AG08396 (cell line): ENCODE results near the gene HSD17B10.
A peak's percentile ranks its signal among the peaks of the same experiment; 100 is the strongest.
"Not testable (repeated sequence)": the region's sequence is repeated elsewhere in the genome, so short reads cannot be mapped to it uniquely, and the experiment has no call there.

Experiments
- DNase-seq: peaks from one replicate; pipeline ENCODE4 v3.0.0; 2012; ENCODE audit warnings: low spot score, mixed read lengths

HSD17B10 gene

DNA sequence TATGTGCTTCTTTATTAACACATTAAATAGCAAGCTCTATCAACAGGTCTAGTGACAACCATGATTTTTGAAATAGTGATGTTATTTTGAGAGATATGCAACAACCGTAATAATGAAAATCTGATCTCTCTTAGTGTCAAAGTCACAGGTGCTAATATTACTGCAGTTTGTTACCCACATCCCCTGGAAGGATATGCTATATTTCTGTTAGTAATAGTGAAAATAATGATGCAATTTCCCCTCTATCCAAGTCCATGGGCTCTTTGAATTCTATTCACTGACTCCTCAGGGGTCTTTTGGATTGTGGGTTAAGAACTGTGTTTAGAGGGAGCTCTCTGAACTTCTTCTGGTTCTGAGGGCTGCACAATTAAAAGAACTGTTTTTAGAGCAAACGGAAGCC is 3.0 kb upstream of the HSD17B10 start:
- DNase-seq: no peak

GRCh38 chrX:53435997-53436396 is 1.8 kb upstream of the HSD17B10 start:
- DNase-seq: peak; percentile 78

DNA sequence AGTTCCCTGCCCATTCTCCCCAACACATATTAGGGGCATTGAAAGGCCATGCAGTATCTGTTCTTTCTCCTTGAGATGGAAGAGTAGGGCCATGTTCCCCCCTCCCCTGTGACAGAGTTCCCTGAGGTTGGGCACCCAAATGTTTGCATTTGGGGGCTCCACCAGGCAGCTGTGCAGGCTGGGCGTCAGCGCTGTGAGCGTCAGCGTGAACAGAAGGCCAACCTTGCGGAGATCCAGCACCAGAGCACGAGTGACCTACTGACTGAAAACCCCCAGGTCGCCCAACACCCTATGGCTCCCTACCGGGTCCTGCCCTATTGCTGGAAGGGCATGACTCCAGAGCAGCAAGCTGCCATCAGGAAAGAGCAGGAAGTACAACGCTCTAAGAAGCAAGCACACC is 3.9 kb downstream of the HSD17B10 start:
- DNase-seq: no peak

DNA sequence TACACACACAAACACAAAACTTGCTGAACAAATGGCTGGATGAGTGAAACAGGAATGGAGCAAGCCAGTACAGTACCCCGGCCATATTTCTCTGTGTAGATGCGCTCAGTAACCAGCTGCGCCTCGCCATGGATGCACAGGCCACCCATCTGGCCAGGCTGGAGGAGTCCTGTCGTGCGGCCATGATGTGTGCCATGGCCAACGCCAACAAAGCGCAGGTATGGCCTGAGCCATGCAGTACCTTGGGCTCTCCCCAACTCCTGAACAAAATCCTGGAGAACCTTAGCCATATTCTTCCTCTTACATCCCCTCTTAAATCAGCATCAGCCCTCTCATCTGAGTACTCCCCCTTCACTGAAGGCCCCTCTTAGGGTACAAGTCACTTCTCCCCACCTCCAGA is 4.4 kb downstream of the HSD17B10 start:
- no peak for DNase-seq

DNA sequence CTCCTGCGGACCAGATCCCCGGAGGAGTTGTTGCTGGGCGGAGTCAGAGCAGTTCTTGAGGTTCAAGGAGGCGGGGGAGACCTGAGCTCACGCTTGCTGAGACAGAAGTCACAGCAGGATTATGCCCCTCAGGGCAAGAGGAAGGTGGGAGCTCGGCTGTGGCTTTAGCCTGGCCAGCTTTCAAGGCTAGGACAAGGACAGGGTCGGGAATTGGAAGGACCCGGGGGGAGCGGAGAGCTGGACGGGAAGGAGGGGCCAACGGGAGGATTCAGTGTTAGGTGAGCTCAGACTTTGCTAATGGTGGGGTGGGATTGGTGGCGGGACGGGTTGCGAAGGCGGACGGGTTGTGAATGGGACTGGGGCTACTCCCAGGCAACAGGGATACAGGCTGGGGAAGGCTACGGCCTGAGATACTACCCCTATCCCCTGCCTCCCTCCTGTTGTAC is 11.3 kb downstream of the HSD17B10 start, which contains the start of gene RIBC1:
Gene RIBC1, plus strand, starts transcription at position 13 of the 446 bp plus-strand sequence. CDS start 3,404 bp downstream, outside the sequence.
- DNase-seq: no peak

DNA sequence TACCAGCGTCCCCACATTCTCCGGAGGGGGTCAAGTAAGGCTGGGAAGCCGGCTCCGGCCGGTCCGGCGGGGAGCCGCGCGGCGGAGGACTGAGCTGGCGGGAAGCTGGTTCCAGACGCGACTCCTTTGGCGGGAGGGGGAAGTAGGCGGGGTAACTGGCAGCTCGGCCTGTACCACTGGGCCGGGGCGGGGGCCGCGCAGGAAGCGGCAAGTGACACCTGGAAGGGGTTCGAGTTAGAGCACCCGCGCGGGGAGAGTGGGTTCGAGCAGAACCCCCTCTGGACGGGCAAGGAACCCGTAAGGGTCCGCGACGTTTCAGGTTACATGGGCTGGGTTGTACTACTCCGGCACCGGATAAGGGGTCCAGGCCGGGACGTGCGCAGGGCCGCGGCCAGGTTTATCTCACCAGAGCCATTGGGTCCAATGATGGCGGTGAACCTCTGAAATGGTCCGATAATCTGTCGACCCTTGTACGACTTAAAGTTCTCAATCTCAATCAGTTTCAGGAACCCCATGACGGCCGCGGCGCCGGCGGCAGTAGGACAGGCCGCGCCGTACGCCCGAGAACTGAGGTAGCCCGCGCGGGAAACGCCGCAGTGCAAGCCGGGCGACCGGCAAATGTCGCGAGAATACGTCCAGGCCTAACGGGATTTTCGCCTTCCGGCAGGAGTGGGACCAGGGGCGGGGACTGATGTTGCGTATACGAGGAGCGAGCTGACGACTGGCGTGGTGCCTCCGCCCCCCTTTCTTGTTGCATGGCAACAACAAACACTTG is 11.9 kb downstream of the HSD17B10 start, which contains the start of gene SMC1A:
Gene SMC1A, minus strand, starts transcription at position 569 of the 775 bp plus-strand sequence. Its CDS starts 54 bp downstream, at position 515.
- peak; percentile 97 for DNase-seq

GRCh38 chrX:53421772-53422085 is 12.4 kb downstream of the HSD17B10 start:
- no peak for DNase-seq

- DNase-seq: no peak
Observed at GRCh38 chrX:53421125-53421524, 13.0 kb downstream of the HSD17B10 start.

GRCh38 chrX:53420351-53420750 is 13.8 kb downstream of the HSD17B10 start:
- not testable (repeated sequence) for DNase-seq

DNA sequence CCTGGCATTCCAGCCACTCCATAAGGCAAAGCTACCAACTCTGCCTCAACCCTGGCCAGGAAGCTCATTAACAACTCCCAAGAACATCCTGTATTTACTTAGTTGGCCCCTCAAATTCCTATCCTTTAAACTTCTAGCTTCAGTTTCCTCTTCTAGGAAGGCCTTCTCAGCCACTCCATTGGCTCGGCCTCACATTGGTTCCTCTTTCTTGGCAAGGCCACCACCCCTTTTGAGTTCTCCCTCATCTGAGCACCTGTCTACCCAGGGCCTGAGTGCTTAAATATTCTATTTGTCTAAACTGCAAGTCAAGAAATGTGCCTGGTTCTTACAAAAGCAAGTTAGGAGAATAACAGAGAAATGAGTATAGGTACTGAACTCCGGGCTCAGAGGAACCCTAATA is 21.7 kb downstream of the HSD17B10 start:
- DNase-seq: no peak

- no peak for DNase-seq
Observed at GRCh38 chrX:53403535-53403934, 30.6 kb downstream of the HSD17B10 start.

- DNase-seq: no peak
Observed at GRCh38 chrX:53398216-53398615, 36.0 kb downstream of the HSD17B10 start.

GRCh38 chrX:53395605-53396298 is 38.4 kb downstream of the HSD17B10 start:
- no peak for DNase-seq

DNA sequence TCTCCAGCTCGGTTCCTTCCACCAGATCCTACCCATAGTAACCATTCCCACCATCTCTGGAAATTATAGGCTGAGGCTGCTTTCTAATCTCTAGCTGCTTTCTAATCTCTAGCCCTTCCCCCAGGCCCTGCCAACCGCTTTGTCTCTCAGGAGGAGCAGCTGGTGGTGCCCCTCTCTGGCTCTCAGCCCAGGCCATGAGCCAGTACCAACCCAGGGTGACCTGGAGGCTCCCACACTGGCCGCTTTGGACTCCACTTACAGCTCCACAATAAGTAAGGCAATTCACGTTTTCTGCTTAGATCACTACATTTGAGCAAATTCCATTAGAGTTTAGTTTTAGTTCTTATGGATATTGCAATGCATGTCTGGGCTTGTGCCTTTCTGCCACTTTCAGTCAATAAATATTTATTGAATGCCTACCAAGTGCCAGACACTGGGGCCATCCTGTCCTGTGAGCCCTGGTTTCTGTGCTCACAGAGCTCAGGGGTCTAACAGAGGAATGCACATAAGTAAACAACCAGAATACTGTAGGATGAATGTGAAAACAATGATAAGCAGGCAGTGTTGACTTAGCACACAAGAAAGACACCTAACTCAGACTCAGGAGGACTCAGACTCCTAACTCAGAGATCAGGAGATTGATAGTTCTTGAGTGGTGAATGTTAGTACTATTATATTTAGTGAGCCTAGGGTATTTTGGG is 50.6 kb downstream of the HSD17B10 start:
- DNase-seq: no peak
